ENCODE measurements around the gene RFNG. TPM values are rescaled to one million over a fixed set of nuclear protein-coding genes. Genes with fewer than 3 reads are reported as not detected.

RFNG gene
- total RNA-seq, 1 donor from 2014 or later, result 43.4 TPM

DNA sequence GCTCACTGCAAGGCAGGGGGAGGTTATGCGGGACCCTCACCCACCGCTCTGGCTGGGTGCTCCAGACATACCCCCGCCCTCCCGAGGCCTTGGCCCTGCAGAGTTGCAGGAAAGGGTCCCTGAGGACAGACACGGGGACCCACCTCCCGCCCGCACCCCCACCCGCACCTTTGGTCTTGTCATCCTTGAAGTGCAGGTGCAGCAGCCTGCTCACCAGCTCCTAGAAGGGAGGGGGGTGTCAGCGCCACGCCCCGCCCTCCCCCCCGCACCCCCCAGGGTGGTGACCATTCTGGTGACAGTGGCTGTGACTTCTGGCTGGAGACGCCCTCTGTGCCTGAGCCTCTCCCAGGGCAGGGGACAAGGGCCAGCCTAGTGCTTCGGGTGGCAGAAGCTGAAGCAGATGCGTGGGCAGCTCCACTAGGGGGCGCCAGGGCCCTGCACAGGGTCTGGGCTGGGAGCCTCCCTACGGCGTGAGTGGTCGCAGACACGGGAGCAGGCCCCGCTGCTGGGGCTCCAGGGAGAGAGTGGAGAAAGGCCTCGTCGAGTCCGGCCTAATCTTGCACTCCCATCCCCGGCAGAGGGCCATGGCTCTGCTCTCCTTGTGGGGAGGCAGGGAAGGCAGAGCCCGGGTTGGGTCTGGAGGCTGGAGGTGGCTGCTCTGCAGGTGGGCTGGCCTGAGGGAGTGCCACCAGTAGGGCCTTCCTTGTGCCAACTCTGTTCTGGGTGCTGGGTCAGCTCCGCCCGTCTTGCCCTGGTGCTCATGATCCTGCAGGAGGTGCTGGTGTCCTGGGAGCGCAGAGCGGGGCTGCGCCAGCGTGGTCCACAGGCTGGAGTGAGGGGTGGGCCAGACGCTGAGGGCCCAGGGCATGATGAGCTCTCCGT is 31.7 kb downstream of the RFNG start:
- DNase-seq (ENCODE audit: extremely low spot score, unreplicated experiment), result no peak
- H3K9me3 Mint-ChIP-seq, result no peaks in the 10 kb centered on the region
- no peaks in the 10 kb centered on the region for H3K36me3 Mint-ChIP-seq
- no peak overlapping the region for H3K4me3 Mint-ChIP-seq
- peaks cover 12% of the 10 kb centered on the region for H3K4me1 Mint-ChIP-seq (ENCODE audit: unreplicated experiment)
- TF ChIP-seq, protein P1, sequence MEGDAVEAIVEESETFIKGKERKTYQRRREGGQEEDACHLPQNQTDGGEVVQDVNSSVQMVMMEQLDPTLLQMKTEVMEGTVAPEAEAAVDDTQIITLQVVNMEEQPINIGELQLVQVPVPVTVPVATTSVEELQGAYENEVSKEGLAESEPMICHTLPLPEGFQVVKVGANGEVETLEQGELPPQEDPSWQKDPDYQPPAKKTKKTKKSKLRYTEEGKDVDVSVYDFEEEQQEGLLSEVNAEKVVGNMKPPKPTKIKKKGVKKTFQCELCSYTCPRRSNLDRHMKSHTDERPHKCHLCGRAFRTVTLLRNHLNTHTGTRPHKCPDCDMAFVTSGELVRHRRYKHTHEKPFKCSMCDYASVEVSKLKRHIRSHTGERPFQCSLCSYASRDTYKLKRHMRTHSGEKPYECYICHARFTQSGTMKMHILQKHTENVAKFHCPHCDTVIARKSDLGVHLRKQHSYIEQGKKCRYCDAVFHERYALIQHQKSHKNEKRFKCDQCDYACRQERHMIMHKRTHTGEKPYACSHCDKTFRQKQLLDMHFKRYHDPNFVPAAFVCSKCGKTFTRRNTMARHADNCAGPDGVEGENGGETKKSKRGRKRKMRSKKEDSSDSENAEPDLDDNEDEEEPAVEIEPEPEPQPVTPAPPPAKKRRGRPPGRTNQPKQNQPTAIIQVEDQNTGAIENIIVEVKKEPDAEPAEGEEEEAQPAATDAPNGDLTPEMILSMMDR (conservative IDR thresholded peaks at IDR 0.05), result peak; percentile 86
- no peak overlapping the region for H3K27ac Mint-ChIP-seq
- no peaks in the 10 kb centered on the region for H3K27me3 Mint-ChIP-seq

DNA sequence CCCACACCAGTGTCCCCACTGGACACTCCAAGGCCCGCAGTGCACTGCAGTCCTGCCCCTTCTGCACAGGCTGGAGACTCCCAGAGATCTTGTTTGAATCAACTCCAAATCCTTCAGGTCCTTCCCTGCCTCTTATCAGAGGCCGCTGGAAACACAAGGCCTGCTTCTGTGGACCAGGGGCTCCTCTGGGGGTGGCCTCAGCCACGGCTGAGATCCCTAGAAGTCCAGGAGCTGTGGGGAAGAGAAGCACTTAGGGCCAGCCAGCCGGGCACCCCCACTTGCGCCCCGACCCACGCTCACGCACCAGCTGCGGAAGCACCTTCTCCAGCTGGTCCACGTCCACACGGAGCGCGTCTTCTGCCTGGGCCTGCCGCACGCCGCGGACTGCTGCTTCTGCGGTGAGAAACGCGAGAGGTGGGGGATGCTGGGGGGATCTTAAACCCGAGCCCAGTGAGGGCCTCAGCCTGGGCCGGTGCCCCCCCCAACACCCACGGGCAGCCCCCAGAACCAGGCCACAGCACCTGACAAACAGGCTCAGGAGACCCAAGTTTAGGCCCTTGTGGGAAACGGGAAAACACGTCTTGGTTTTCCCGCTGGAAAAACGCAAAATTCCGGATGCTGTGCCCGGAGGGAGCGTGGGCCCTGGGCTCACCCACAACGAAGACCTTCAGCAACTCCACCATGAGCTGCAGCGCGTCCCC is 32.5 kb downstream of the RFNG start:
- peaks cover 11% of the 10 kb centered on the region for H3K4me1 Mint-ChIP-seq (ENCODE audit: unreplicated experiment)
- TF ChIP-seq, protein P1 (conservative IDR thresholded peaks at IDR 0.05), result no peak
- H3K36me3 Mint-ChIP-seq, result no peaks in the 10 kb centered on the region
- H3K27ac Mint-ChIP-seq, result no peak overlapping the region
- no peak overlapping the region for H3K4me3 Mint-ChIP-seq
- no peak for DNase-seq (ENCODE audit: extremely low spot score, unreplicated experiment)
- H3K9me3 Mint-ChIP-seq, result no peaks in the 10 kb centered on the region
- no peaks in the 10 kb centered on the region for H3K27me3 Mint-ChIP-seq

DNA sequence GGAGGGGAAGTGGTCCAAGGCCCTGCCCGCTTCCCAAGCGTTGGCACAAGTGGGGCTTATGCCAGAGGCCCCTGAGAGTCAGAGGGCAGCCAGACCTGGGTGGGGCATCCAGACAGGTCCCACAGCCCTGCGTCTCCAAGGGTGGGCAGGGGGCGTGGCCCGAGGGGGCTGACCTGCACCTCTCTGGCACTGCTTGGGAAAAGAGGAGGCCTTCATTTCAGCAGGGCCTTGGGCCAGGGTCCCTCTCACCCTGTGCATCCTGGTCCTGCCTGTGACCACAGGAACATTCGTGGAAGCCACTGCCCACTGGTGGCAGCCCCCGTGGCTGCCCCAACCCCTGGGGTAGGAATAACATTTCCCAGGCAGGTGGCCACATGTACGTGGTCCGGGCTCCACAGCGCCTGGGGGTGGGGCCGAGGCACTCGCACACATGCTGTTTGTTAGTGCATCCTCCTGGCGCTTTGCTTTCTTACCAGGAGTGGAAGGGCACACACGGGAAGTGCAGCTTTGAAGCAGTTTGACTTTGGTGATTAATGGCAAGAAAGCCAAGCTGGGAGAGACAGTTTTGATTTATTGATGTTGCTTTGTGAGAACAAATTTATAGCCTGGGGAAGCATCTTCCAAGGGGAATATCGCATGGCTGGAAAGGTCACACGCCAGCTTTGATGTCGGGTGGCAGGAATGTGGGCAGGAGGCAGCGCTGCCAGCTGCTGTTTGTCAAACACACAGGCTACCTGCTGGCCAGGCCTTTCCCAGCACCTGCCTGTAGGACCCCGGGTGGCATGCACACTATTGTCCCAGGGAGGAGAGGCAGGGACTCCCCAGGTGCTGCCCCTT is 33.2 kb downstream of the RFNG start:
- TF ChIP-seq, protein P1 (conservative IDR thresholded peaks at IDR 0.05), result no peak
- peak overlapping the region; percentile 67 for H3K4me3 Mint-ChIP-seq
- H3K27me3 Mint-ChIP-seq, result no peaks in the 10 kb centered on the region
- no peaks in the 10 kb centered on the region for H3K9me3 Mint-ChIP-seq
- no peak for DNase-seq (ENCODE audit: extremely low spot score, unreplicated experiment)
- H3K27ac Mint-ChIP-seq, result peak overlapping the region; percentile 41
- no peaks in the 10 kb centered on the region for H3K36me3 Mint-ChIP-seq
- H3K4me1 Mint-ChIP-seq (ENCODE audit: unreplicated experiment), result peaks cover 9% of the 10 kb centered on the region

DNA sequence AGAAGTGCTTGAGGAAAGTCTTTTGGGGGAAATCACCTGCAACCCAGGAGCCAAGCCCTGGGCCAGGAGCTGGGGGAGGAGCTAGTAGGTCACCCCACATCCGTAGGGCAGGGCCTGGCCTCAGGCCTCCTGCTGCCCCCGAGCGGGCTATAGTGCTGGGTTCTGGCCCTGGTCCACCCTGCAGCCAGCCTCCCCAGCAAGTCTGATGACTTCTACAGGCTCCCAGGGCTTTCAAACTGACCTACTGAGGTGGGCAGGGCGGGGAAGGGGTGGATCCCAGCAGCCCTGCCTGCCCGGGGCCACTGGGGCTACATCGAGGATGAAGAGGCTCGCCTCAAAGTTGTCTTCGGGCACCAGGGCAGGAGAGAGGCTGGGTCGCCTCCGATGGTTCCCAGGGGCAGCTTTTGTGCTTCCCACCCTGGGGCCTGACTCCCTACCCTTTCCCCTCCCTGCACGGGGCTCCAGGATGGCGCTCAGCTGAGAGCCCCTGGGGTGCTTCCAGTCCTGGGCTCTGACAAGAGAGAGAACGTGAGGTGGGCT is 33.9 kb downstream of the RFNG start:
- H3K36me3 Mint-ChIP-seq, result no peaks in the 10 kb centered on the region
- TF ChIP-seq, protein P1 (conservative IDR thresholded peaks at IDR 0.05), result no peak
- no peak overlapping the region for H3K4me3 Mint-ChIP-seq
- H3K4me1 Mint-ChIP-seq (ENCODE audit: unreplicated experiment), result peaks cover 12% of the 10 kb centered on the region
- DNase-seq (ENCODE audit: extremely low spot score, unreplicated experiment), result no peak
- no peaks in the 10 kb centered on the region for H3K27me3 Mint-ChIP-seq
- H3K27ac Mint-ChIP-seq, result no peak overlapping the region
- H3K9me3 Mint-ChIP-seq, result no peaks in the 10 kb centered on the region

DNA sequence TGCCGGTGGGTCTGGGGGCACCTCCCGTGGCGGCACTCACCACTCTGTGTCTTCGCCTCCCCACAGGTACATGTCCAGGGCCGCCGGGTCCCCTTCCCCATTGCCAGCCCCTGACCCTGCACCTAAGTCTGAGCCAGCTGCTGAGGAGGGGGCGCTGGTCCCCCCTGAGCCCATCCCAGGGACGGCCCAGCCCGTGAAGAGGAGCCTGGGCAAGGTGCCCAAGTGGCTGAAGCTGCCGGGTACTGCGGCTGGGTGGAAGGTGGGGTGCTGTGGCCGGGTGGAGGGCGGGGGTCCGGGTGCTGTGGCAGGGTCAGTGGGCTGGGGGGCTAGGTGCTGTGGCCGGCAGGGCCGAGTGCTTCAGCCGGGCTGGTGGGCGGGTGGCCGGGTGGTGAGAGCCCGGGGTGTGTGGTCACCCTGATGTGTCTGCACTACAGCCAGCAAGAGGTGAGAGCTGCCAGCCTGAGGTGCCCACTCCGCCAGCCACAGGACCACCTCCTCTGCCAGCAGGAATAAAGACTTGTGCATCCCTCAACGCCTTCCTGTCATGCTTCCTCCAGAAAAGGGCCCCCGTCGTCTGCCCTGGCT is 34.6 kb downstream of the RFNG start:
- no peak overlapping the region for H3K27ac Mint-ChIP-seq
- no peaks in the 10 kb centered on the region for H3K9me3 Mint-ChIP-seq
- peaks cover 12% of the 10 kb centered on the region for H3K4me1 Mint-ChIP-seq (ENCODE audit: unreplicated experiment)
- TF ChIP-seq, protein P1 (conservative IDR thresholded peaks at IDR 0.05), result no peak
- DNase-seq (ENCODE audit: extremely low spot score, unreplicated experiment), result no peak
- H3K4me3 Mint-ChIP-seq, result no peak overlapping the region
- H3K36me3 Mint-ChIP-seq, result no peaks in the 10 kb centered on the region
- H3K27me3 Mint-ChIP-seq, result no peaks in the 10 kb centered on the region
